Esophagus muscularis mucosa (tissue), 4 donors: ENCODE data around the gene AQP12B. TPM values are rescaled to one million over a fixed set of nuclear protein-coding genes. Genes with fewer than 3 reads are reported as not detected.
A peak's percentile ranks its signal among the peaks of the same experiment; 100 is the strongest.
"Not testable (repeated sequence)": the region's sequence is repeated elsewhere in the genome, so short reads cannot be mapped to it uniquely, and the experiment has no call there.

Experiments used
- DNase-seq: peaks from one replicate; pipeline ENCODE4 v3.0.0-alpha.2; 2017; ENCODE audit errors: extremely low spot score
- H3K27ac ChIP-seq, 4 donors: fragments of 200-600 bp; sonication (generic); replicated peaks in 1 of 4; 1 replicate in 3 of 4; 2 replicates in 1 of 4; pipeline ENCODE4 v1.5.1; 2016 to 2019; ENCODE audit warnings: mild to moderate bottlenecking in 1 of 4
- H3K27me3 ChIP-seq, 4 donors: fragments of 200-600 bp; sonication (generic); one replicate each; pipeline versions ENCODE4 v1.5.1 to v1.6.0; 2016 to 2019
- H3K36me3 ChIP-seq, 4 donors: fragments of 200-600 bp; sonication (generic); one replicate each; pipeline ENCODE4 v1.5.1; 2016 to 2019
- H3K4me1 ChIP-seq, 4 donors: fragments of 200-600 bp; sonication (generic); one replicate each; pipeline ENCODE4 v1.5.1; 2016 to 2019
- H3K4me3 ChIP-seq, 4 donors: fragments of 200-600 bp; sonication (generic); 1 replicate in 2 of 4; 2 replicates in 2 of 4; pipeline ENCODE4 v1.5.1; 2016 to 2019; ENCODE audit warnings: mild to moderate bottlenecking in 4 of 4, moderate library complexity in 1 of 4
- H3K9me3 ChIP-seq, 4 donors: fragments of 200-600 bp; sonication (generic); 1 replicate in 3 of 4; 2 replicates in 1 of 4; pipeline ENCODE4 v1.5.1; 2016 to 2019
- EP300 ChIP-seq: sonication (generic); formaldehyde crosslinking; IDR thresholded peaks from one replicate; pipeline ENCODE4 v1.6.1; 2017; ENCODE audit warnings: antibody characterized with exemption
- POLR2A ChIP-seq: fragments of 450-650 bp; IDR thresholded peaks from one replicate; pipeline ENCODE4 v1.6.1; 2017; ENCODE audit warnings: antibody characterized with exemption, moderate library complexity, mild to moderate bottlenecking, low read depth
- POLR2AphosphoS5 ChIP-seq, 2 donors: sonication (generic); formaldehyde crosslinking; IDR thresholded peaks; one replicate each; pipeline ENCODE4 v1.6.1; 2017; ENCODE audit warnings: antibody characterized with exemption in 2 of 2
- WGBS: methylation state at CpG from one replicate; pipeline ENCODE4 v1.1.5; 2018; 5-methylcytosine and 5-hydroxymethylcytosine counted together
- intact Hi-C: fragments of 100-400 bp; cut with DNase I; formaldehyde crosslinking; loops from one replicate; pipeline ENCODE4 v1.15.1; 2023
- total RNA-seq, 4 donors: library from RNA; depleted of rRNA; stranded (reverse); fragments of >200 nt; gene quantifications; one replicate each; pipeline versions ENCODE4 v1.1.0 to v1.2.1, GENCODE V29; 2016
- TF ChIP-seq, protein P1 (sequence below), 3 experiments: fragments of 200-600 bp in 2 of 3; fragments of 450-650 bp in 1 of 3; sonication (generic) in 2 of 3; IDR thresholded peaks; one replicate each; pipeline ENCODE4 v1.5.1; 2017 to 2019; ENCODE audit warnings: antibody characterized with exemption in 3 of 3, mild to moderate bottlenecking in 2 of 3, moderate library complexity in 1 of 3

The AQP12B gene
- total RNA-seq, 4 donors from 2014 or later, result not detected

DNA sequence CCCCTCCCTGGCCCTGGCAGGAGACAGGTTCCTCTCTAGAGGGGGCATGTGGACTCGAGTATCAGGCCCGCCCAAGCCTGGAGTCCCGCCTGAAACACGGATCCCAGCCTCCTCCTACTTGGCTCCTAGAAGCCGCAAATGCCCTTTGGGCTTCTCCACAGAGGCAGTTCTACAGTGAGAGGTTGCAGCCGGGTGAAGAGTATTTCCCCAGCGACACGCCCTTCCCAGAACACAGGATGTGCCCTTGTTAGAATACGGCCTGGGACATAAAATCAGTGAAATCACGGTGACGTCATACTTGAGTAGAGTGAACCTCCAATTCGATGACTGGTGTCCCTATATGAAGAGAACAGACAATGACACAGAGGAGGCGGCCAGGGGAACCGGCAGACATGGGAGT, 4.6 kb downstream of the AQP12B start:
- 77% methylated on average over 4 of the region's 14 CpGs for WGBS
- intact Hi-C loops, H3K4me1 ChIP-seq, H3K4me3 ChIP-seq, DNase-seq, H3K36me3 ChIP-seq, H3K9me3 ChIP-seq, H3K27ac ChIP-seq: not testable (repeated sequence)
- H3K27me3 ChIP-seq, result peaks cover 0 to 21% (median 2%) of the 10 kb centered on the region in 4 donors

DNA sequence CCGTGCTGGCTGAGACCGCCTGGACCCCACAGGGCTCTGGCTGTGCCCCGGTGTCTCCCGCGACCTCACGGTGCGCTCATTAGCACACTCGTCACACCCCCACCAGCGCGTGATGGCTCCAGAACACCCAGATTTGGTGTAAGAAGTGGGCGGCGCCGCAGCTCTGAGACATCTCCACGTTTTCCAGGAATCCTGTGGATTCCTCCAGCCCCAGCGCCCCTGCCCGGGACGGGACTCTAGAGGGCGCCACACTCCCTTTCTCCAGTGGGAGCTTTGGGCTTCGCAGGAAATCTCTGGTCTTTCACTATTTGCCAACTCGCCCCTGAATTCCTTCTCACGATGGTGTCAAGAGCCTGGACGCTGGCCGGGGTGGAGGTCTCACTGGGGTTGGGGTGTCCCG, 7.3 kb downstream of the AQP12B start:
- H3K4me3 ChIP-seq, intact Hi-C loops, H3K9me3 ChIP-seq, H3K4me1 ChIP-seq, H3K27ac ChIP-seq, H3K36me3 ChIP-seq, DNase-seq: not testable (repeated sequence)
- peaks cover 0 to 47% (median 7%) of the 10 kb centered on the region in 4 donors for H3K27me3 ChIP-seq
- no CpG with 5 or more reads among the region's 24 CpGs for WGBS

DNA sequence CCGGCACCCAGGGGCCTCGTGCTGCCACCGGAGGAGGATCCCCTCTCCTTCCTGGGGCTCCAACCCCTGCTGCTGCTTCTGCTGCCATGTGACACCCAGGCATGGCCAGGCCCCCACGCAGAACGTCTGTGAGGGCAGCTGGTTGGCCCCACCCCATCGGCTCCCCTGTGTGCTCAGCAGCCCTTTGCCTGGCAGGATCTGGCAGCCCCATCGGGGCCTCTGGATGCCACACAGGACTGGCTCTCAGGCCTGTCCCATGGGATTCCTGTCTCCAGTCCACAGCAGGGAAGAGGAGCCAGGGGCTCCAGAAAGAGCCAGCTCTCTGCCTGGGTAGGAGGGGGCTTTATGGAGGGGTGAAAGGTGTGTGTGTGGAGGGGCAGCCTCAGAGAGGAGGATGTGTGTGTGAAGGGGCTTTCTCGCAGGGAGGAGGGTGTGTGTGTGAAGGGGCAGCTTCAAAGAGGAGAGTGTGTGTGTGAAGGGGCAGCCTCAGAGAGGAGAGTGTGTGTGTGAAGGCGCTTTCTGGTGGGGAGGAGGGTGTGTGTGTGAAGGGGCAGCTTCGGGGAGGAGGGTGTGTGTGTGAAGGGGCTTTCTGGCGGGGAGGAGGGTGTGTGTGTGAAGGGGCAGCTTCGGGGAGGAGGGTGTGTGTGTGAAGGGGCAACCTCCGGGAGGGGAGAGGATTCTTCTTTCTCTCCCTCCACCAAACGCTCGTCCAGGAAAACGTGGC, 8.1 kb downstream of the AQP12B start:
- H3K36me3 ChIP-seq, H3K9me3 ChIP-seq, intact Hi-C loops, H3K4me3 ChIP-seq, H3K27ac ChIP-seq, H3K4me1 ChIP-seq: not testable (repeated sequence)
- 48% methylated on average over 6 of the region's 16 CpGs for WGBS
- H3K27me3 ChIP-seq, result peaks cover 0 to 52% (median 7%) of the 10 kb centered on the region in 4 donors
- DNase-seq, result peak; percentile 50

DNA sequence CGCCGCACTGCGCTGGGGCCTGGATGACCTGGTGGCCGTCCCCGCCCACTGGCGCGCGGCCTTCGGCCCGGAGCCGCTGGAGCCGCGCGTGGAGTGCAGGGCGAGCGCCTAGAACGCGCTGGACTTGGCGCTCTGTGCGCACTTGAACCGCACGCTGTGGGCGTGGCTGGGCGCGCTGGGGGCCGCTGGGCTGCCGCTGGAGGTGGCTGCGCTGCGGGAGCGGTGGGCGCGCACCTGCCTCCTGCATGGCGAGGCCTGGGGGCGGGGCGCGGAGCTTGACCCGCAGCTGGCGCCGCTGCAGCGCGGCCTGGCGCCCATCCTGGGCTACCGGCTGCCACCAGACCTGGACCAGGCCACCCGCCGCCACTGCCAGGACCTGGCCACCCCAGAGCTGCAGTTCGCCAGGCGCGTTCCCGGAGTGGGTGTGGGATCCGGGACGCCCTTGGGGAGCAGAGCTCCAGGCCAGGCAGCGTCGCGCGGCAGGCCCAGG, 9.9 kb downstream of the AQP12B start:
- peaks cover 0 to 8% (median 2%) of the 10 kb centered on the region in 4 donors for H3K4me1 ChIP-seq
- 6% methylated on average over 19 of the region's 55 CpGs for WGBS
- no peak overlapping the region for H3K27ac ChIP-seq
- no peak overlapping the region for H3K4me3 ChIP-seq
- DNase-seq, result peak; percentile 68
- H3K27me3 ChIP-seq, result peaks cover 0 to 55% (median 7%) of the 10 kb centered on the region in 4 donors
- TF ChIP-seq POLR2AphosphoS5 (IDR thresholded peaks at IDR 0.05) (no peak), POLR2A (no peak), EP300 (no peak)
- TF ChIP-seq, protein P1, sequence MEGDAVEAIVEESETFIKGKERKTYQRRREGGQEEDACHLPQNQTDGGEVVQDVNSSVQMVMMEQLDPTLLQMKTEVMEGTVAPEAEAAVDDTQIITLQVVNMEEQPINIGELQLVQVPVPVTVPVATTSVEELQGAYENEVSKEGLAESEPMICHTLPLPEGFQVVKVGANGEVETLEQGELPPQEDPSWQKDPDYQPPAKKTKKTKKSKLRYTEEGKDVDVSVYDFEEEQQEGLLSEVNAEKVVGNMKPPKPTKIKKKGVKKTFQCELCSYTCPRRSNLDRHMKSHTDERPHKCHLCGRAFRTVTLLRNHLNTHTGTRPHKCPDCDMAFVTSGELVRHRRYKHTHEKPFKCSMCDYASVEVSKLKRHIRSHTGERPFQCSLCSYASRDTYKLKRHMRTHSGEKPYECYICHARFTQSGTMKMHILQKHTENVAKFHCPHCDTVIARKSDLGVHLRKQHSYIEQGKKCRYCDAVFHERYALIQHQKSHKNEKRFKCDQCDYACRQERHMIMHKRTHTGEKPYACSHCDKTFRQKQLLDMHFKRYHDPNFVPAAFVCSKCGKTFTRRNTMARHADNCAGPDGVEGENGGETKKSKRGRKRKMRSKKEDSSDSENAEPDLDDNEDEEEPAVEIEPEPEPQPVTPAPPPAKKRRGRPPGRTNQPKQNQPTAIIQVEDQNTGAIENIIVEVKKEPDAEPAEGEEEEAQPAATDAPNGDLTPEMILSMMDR (IDR thresholded peaks at IDR 0.05), result no peak
- H3K36me3 ChIP-seq, result no peaks in the 10 kb centered on the region
- no peaks in the 10 kb centered on the region for H3K9me3 ChIP-seq
- intact Hi-C loops, result no loop called here

DNA sequence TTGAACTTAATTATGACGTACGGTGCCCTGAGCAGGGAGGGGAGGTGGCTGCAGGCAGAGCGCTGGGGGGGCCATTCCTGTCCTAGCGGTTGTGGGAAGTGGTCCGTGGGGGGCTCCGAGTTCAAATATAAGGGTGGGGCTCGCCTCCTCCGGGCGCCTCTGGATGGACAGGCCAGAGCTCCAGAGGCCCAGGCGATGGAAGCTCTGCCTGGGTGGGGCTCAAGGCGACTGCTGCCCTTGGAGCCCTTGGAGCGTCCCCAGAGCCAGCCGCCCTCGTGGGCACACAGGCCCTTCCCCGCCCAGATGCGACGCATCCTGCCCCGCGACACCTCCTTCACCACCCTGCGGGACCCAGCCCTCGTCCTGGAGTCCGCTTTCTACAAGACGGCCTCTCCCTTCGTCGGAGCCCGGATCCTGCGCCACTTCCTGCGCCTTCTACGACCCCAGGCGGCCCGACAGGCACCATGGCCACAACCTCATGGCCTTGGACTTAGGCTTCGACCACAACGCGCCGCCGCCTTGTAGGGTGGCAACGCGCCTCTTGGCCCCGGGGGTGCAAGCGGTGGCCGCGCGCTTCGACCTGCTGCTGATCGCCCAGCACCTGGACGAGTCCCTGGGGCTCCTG, 10.5 kb downstream of the AQP12B start:
- intact Hi-C loops, result no loop called here
- WGBS, result 46% methylated on average over 29 of the region's 46 CpGs
- H3K4me3 ChIP-seq, result no peak overlapping the region

DNA sequence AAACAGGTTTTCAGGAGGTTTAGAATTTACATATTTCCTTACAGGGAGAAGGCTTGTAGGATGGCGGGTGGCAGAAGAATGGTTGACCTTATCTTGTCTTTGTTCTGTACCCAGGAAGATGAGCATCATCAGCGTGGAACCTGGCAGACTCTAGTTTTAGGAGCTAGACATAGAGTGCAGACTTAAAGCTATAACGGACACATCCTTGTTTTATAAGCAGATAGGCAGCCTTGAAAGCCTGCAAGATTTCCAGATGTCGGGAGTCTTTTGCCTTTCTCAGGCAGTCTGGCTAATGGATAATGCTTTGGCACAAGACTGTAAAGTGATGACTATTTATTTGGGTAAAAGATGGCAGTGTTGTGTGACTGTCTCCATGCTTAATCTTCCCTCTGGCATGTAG, 11.7 kb downstream of the AQP12B start:
- Histone ChIP-seq H3K4me1 (peaks cover 0 to 8% (median 2%) of the 10 kb centered on the region in 4 donors), H3K27me3 (peaks cover 0 to 55% (median 7%) of the 10 kb centered on the region in 4 donors), H3K9me3 (no peaks in the 10 kb centered on the region), H3K4me3 (no peak overlapping the region), H3K36me3 (no peaks in the 10 kb centered on the region), H3K27ac (no peak overlapping the region)
- 49% methylated on average over 4 of the region's 4 CpGs for WGBS
- peak; percentile 86 for DNase-seq
- TF ChIP-seq, protein P1 (IDR thresholded peaks at IDR 0.05), result no peak
- TF ChIP-seq POLR2AphosphoS5 (IDR thresholded peaks at IDR 0.05) (no peak), POLR2A (no peak), EP300 (no peak)
- intact Hi-C loops, result no loop called here

More for the DNA sequence above, 10.5 kb downstream of the AQP12B start:
- Histone ChIP-seq H3K27me3 (peaks cover 0 to 59% (median 7%) of the 10 kb centered on the region in 4 donors), H3K4me1 (peaks cover 0 to 8% (median 2%) of the 10 kb centered on the region in 4 donors), H3K36me3 (no peaks in the 10 kb centered on the region), H3K27ac (no peak overlapping the region), H3K9me3 (no peaks in the 10 kb centered on the region)
- TF ChIP-seq, protein P1 (IDR thresholded peaks at IDR 0.05), result no peak
- TF ChIP-seq POLR2AphosphoS5 (IDR thresholded peaks at IDR 0.05), result no peak
- TF ChIP-seq EP300, result no peak
- TF ChIP-seq POLR2A, result no peak
- peak; percentile 72 for DNase-seq
